ACC112 (cell line): Measurements from ENCODE around the gene FLNB.
A peak's percentile ranks its signal among the peaks of the same experiment; 100 is the strongest.

Experiments used
- H2AFZ ChIP-seq: fragments of 200-600 bp; sonication (generic); one replicate; pipeline ENCODE4 v1.6.0; 2017; ENCODE audit warnings: antibody characterized with exemption, low read length; ENCODE audit not compliant: unreplicated experiment
- H3K27ac ChIP-seq: fragments of 200-600 bp; sonication (generic); 2 replicates; pipeline ENCODE4 v1.5.1; 2014; ENCODE audit warnings: low read depth, mild to moderate bottlenecking, antibody characterized with exemption, low read length, moderate library complexity
- H3K27me3 ChIP-seq: fragments of 200-600 bp; sonication (generic); 2 replicates; pipeline ENCODE4 v1.6.1; 2014; ENCODE audit warnings: mild to moderate bottlenecking, antibody characterized with exemption, low read length, moderate library complexity, mixed read lengths; ENCODE audit not compliant: insufficient read depth
- H3K36me3 ChIP-seq: fragments of 200-600 bp; sonication (generic); 2 replicates; pipeline ENCODE4 v1.6.1; 2016; ENCODE audit warnings: mild to moderate bottlenecking, antibody characterized with exemption, low read length, moderate library complexity, mixed read lengths; ENCODE audit not compliant: insufficient read depth
- H3K4me1 ChIP-seq: fragments of 200-600 bp; sonication (generic); one replicate; pipeline ENCODE4 v1.6.1; 2016; ENCODE audit warnings: low read length, mixed read lengths; ENCODE audit not compliant: insufficient read depth, unreplicated experiment, control insufficient read depth
- H3K4me3 ChIP-seq: fragments of 200-600 bp; sonication (generic); 2 replicates; pipeline ENCODE4 v1.5.1; 2014; ENCODE audit warnings: mild to moderate bottlenecking, low read depth, low read length
- H3K79me2 ChIP-seq: fragments of 200-600 bp; sonication (generic); one replicate; pipeline ENCODE4 v1.6.0; 2016; ENCODE audit warnings: low read length; ENCODE audit not compliant: control insufficient read depth, unreplicated experiment, insufficient read depth

The FLNB gene

GRCh38 chr3:57998366-57999283 is 9.6 kb upstream of the FLNB start:
- peak overlapping the region; percentile 42 for H2AFZ ChIP-seq
- H3K36me3 ChIP-seq, result no peaks in the 10 kb centered on the region
- H3K4me1 ChIP-seq, result peaks cover 15% of the 10 kb centered on the region
- H3K27me3 ChIP-seq, result no peaks in the 10 kb centered on the region
- no peaks in the 10 kb centered on the region for H3K79me2 ChIP-seq
- H3K27ac ChIP-seq, result no peak overlapping the region
- H3K4me3 ChIP-seq, result peak overlapping the region; percentile 47; the same call in 1 of the 2 replicates

- Histone ChIP-seq H3K4me3 (no peak overlapping the region), H3K79me2 (no peaks in the 10 kb centered on the region), H3K4me1 (peaks cover 15% of the 10 kb centered on the region), H3K27ac (no peak overlapping the region), H3K27me3 (no peaks in the 10 kb centered on the region), H3K36me3 (no peaks in the 10 kb centered on the region), H2AFZ (no peak overlapping the region)
Observed at GRCh38 chr3:57999417-58000115, 8.7 kb upstream of the FLNB start.

GRCh38 chr3:58000306-58001085 is 7.7 kb upstream of the FLNB start:
- no peak overlapping the region for H3K27ac ChIP-seq
- peaks cover 19% of the 10 kb centered on the region for H3K4me1 ChIP-seq
- no peaks in the 10 kb centered on the region for H3K79me2 ChIP-seq
- no peaks in the 10 kb centered on the region for H3K27me3 ChIP-seq
- H3K36me3 ChIP-seq, result no peaks in the 10 kb centered on the region
- H3K4me3 ChIP-seq, result no peak overlapping the region
- H2AFZ ChIP-seq, result no peak overlapping the region

- Histone ChIP-seq H3K4me3 (no peak overlapping the region), H3K79me2 (no peaks in the 10 kb centered on the region), H3K27me3 (no peaks in the 10 kb centered on the region), H3K27ac (no peak overlapping the region), H2AFZ (no peak overlapping the region), H3K4me1 (peaks cover 24% of the 10 kb centered on the region), H3K36me3 (no peaks in the 10 kb centered on the region)
Observed at GRCh38 chr3:58001086-58001467, 7.1 kb upstream of the FLNB start.

DNA sequence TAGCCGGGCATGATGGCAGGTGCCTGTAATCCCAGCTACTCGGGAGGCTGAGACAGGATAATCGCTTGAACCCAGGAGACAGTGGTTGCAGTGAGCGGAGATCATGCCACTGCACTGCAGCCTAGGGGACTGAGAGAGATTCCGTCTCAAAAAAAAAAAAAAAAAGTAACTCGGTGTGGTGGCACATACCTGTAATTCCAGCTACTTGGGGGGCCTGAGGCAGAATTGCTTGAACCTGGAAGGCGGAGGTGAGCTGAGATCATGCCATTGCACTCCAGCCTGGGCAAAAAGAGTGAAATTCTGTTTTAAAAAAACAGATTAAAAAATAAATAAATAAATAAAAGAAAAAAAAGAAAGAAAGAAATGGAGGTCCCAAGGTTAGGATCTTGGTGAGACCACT is 6.2 kb upstream of the FLNB start:
- Histone ChIP-seq H3K36me3 (no peaks in the 10 kb centered on the region), H3K27ac (no peak overlapping the region), H3K4me3 (no peak overlapping the region), H3K79me2 (no peaks in the 10 kb centered on the region), H3K4me1 (peaks cover 24% of the 10 kb centered on the region), H2AFZ (no peak overlapping the region), H3K27me3 (no peaks in the 10 kb centered on the region)

DNA sequence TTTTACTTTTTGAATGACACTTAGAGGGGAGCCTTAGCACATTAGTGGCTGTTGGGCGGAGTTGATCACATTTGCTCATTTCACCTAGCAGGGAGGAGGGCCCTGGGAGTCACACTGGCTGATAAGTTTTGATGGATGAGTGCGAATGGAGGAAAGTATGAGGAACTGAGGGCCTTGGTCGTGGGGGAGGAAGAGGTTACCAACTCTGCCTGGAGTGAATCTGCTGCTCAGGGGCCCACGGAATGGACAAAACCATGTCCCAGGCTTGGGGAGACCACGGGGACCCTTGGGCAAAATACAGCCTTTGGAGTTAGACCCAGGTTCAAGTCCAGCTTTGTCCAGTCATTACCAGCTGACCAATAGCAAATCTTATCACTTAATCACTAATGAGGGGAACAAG is 5.1 kb upstream of the FLNB start:
- no peak overlapping the region for H3K27ac ChIP-seq
- no peak overlapping the region for H2AFZ ChIP-seq

DNA sequence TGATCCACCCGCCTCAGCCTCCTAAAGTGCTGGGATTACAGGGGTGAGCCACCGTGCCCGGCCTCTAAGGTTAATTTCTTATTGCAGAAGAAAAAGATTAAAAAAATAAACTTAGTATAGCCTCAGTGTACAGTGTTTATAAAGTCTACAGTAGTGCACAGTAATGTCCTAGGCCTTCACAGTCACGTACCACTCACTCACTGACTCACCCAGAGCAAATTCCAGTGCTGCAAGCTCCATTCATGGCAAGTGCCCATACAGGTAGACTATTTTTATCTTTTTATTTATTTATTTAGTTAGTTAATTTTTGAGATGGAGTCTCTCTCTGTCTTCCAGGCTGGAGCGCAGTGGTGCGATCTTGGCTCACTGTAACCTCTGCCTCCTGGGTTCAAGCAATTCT is 3.2 kb upstream of the FLNB start:
- Histone ChIP-seq H3K36me3 (no peaks in the 10 kb centered on the region), H3K79me2 (peaks cover 18% of the 10 kb centered on the region), H3K4me3 (no peak overlapping the region), H3K27ac (peak overlapping the region; percentile 62), H3K27me3 (no peaks in the 10 kb centered on the region), H3K4me1 (peaks cover 16% of the 10 kb centered on the region), H2AFZ (no peak overlapping the region)

More for the DNA sequence above, 5.1 kb upstream of the FLNB start:
- Histone ChIP-seq H3K79me2 (no peaks in the 10 kb centered on the region), H3K4me1 (peaks cover 24% of the 10 kb centered on the region), H3K4me3 (no peak overlapping the region), H3K36me3 (no peaks in the 10 kb centered on the region), H3K27me3 (no peaks in the 10 kb centered on the region)

GRCh38 chr3:58005669-58006068 is 2.6 kb upstream of the FLNB start:
- Histone ChIP-seq H3K27me3 (no peaks in the 10 kb centered on the region), H3K36me3 (no peaks in the 10 kb centered on the region), H3K79me2 (peaks cover 24% of the 10 kb centered on the region), H3K27ac (peak overlapping the region; percentile 62), H3K4me3 (no peak overlapping the region), H3K4me1 (peaks cover 18% of the 10 kb centered on the region), H2AFZ (no peak overlapping the region)

DNA sequence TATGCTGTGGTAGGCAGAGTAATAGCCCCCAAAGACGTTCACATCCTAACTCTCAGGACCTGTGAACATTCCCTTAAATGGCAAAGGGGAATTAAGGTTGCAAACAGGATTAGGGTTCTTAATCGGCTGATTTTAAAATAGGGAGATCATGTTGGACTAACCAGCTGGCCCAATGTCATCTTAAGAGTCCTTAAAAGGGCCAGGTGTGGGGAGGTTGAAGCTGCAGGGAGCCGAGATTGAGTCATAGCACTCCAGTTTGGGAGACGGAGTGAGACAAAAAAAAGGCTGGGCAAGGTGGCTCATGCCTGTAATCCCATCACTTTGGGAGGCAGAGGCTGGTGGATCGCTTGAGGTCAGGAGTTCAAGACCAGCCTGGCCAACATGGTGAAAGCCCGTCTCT is 1.6 kb upstream of the FLNB start:
- Histone ChIP-seq H3K4me1 (peaks cover 23% of the 10 kb centered on the region), H3K4me3 (no peak overlapping the region), H3K27me3 (no peaks in the 10 kb centered on the region), H2AFZ (no peak overlapping the region), H3K36me3 (no peaks in the 10 kb centered on the region), H3K27ac (no peak overlapping the region), H3K79me2 (peaks cover 34% of the 10 kb centered on the region)

DNA sequence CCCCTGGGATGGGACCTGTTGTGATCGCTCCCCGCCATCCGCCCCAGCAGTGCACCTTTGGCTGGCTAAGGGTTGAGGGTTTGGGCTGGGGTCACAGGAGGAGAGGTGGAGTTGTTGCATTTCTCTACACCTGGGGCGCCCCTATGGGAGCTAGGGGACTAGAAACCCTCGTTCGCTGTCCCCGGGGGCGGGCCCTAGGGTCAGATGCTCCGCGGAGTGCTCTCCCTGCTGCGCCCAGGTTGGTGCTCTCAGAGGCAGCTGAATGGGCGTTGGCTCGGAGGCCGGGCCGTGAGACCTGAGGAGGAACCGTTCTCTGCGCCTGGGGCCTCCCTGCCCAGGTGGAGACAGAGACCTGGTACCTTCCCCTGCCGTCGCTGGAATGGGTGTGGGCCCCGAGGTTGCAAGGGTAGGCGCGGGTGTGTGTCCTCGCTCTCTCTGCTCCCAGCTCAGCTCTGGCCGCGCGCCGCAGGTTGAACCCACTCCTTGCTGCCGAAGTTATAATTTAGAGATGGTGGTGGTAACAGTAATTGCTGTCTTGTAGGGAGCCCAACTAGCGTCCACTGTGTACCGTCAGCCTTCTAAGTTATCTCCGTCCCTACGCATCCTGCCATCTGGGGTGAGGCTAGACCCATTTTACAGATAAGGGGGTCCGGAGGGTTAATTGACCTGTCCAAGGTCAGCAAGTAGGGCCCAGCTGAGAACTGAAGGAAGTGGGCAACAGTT is 965 bp downstream of the FLNB start:
- peak overlapping the region; percentile 95 for H3K4me3 ChIP-seq
- peaks cover 48% of the 10 kb centered on the region for H3K4me1 ChIP-seq
- H3K27me3 ChIP-seq, result no peaks in the 10 kb centered on the region
- H3K36me3 ChIP-seq, result no peaks in the 10 kb centered on the region
- H3K27ac ChIP-seq, result peak overlapping the region; percentile 10; the same call in 1 of the 2 replicates
- H2AFZ ChIP-seq, result no peak overlapping the region
- H3K79me2 ChIP-seq, result peaks cover 59% of the 10 kb centered on the region
